Tibial nerve (tissue), 4 donors: ENCODE measurements around the gene MIPEP. TPM values are rescaled to one million over a fixed set of nuclear protein-coding genes. Genes with fewer than 3 reads are reported as not detected.

Experiments
- DNase-seq, 2 donors: peaks; one replicate each; pipeline ENCODE4 v3.0.0-alpha.2; 2019; ENCODE audit warnings: low spot score in 2 of 2
- H3K27ac ChIP-seq, 4 donors: fragments of 200-600 bp; sonication (generic) in 3 of 4; one replicate each; pipeline ENCODE4 v1.5.1; 2017 to 2019; ENCODE audit warnings: mild to moderate bottlenecking in 1 of 4
- H3K27me3 ChIP-seq, 2 donors: fragments of 200-600 bp; sonication (generic) in 1 of 2; one replicate each; pipeline versions ENCODE4 v1.5.1 to v1.6.0; 2017 to 2019
- H3K36me3 ChIP-seq, 3 donors: fragments of 200-600 bp; sonication (generic); one replicate each; pipeline ENCODE4 v1.5.1; 2018 to 2019
- H3K4me1 ChIP-seq, 4 donors: fragments of 200-600 bp; sonication (generic) in 3 of 4; one replicate each; pipeline ENCODE4 v1.5.1; 2017 to 2019
- H3K4me3 ChIP-seq, 4 donors: fragments of 200-600 bp; sonication (generic) in 3 of 4; one replicate each; pipeline ENCODE4 v1.5.1; 2017 to 2019; ENCODE audit warnings: mild to moderate bottlenecking in 1 of 4, moderate library complexity in 1 of 4
- H3K9me3 ChIP-seq, 4 donors: fragments of 200-600 bp; sonication (generic) in 3 of 4; one replicate each; pipeline ENCODE4 v1.5.1; 2017 to 2019
- EP300 ChIP-seq, 2 donors: sonication (generic); formaldehyde crosslinking; IDR thresholded peaks; one replicate each; pipeline ENCODE4 v1.6.1; 2017; ENCODE audit warnings: antibody characterized with exemption in 2 of 2, mild to moderate bottlenecking in 1 of 2
- POLR2A ChIP-seq, 2 donors: fragments of 450-650 bp; IDR thresholded peaks; one replicate each; pipeline ENCODE4 v1.6.1; 2017; ENCODE audit warnings: antibody characterized with exemption in 2 of 2, mild to moderate bottlenecking in 2 of 2, moderate library complexity in 2 of 2
- WGBS, 2 donors: methylation state at CpG; one replicate each; pipeline ENCODE4 v1.1.5; 2018; 5-methylcytosine and 5-hydroxymethylcytosine counted together
- total RNA-seq, 4 donors: library from RNA; depleted of rRNA; stranded (reverse); fragments of >200 nt; gene quantifications; one replicate each; pipeline ENCODE4 v1.1.0, GENCODE V29; 2016
- TF ChIP-seq, protein P1 (sequence below), 5 experiments: fragments of 200-600 bp in 3 of 5; fragments of 450-650 bp in 2 of 5; sonication (generic) in 3 of 5; IDR thresholded peaks; one replicate each; pipeline ENCODE4 v1.5.1; 2016 to 2019; ENCODE audit warnings: antibody characterized with exemption in 5 of 5, mild to moderate bottlenecking in 3 of 5, moderate library complexity in 2 of 5

Gene MIPEP
- total RNA-seq, 4 donors from 2014 or later, result 8.4 to 25.8 (median 16.4) TPM

DNA sequence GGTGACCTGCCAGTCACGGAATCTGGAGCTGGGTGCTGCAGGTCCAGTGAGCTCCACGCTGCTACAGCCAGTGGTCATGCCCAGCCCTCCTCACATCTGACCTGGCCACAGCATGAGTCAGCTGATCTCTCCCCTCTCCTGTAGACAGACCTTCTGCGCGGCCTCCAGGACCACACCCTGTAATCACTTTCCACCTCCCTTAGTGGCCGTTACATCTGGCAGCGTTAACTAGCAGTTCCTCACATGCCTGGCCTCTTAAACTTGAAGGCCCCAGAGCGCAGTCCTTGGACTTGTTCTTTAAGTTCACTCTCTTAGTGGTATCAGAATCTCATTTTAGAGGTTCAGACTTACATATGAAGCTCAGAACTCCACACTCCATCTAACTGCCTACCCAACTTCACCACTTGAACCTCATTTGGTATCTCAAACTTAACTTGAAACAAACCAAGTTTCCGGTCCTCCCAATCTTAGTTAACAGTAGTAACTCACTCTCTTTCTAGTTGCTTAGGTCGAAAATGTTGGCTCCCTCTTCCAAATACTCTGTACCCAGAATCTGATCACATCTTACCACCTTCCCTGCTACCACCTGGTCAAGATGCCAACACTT lies 22.7 kb downstream of the MIPEP start:
- Histone ChIP-seq H3K4me1 (peaks cover 0 to 12% (median 0%) of the 10 kb centered on the region in 4 donors), H3K9me3 (no peaks in the 10 kb centered on the region), H3K36me3 (peaks cover 0 to 18% (median 0%) of the 10 kb centered on the region in 3 donors), H3K27ac (no peak overlapping the region), H3K4me3 (no peak overlapping the region), H3K27me3 (no peaks in the 10 kb centered on the region)
- DNase-seq, result no peak
- WGBS, 2 donors, result 68 to 85% methylated on average over 9 of the region's 9 CpGs
- TF ChIP-seq POLR2A (IDR thresholded peaks at IDR 0.05) (no peak), EP300 (IDR thresholded peaks at IDR 0.05) (no peak)
- TF ChIP-seq, protein P1, sequence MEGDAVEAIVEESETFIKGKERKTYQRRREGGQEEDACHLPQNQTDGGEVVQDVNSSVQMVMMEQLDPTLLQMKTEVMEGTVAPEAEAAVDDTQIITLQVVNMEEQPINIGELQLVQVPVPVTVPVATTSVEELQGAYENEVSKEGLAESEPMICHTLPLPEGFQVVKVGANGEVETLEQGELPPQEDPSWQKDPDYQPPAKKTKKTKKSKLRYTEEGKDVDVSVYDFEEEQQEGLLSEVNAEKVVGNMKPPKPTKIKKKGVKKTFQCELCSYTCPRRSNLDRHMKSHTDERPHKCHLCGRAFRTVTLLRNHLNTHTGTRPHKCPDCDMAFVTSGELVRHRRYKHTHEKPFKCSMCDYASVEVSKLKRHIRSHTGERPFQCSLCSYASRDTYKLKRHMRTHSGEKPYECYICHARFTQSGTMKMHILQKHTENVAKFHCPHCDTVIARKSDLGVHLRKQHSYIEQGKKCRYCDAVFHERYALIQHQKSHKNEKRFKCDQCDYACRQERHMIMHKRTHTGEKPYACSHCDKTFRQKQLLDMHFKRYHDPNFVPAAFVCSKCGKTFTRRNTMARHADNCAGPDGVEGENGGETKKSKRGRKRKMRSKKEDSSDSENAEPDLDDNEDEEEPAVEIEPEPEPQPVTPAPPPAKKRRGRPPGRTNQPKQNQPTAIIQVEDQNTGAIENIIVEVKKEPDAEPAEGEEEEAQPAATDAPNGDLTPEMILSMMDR (IDR thresholded peaks at IDR 0.05), result no peak

DNA sequence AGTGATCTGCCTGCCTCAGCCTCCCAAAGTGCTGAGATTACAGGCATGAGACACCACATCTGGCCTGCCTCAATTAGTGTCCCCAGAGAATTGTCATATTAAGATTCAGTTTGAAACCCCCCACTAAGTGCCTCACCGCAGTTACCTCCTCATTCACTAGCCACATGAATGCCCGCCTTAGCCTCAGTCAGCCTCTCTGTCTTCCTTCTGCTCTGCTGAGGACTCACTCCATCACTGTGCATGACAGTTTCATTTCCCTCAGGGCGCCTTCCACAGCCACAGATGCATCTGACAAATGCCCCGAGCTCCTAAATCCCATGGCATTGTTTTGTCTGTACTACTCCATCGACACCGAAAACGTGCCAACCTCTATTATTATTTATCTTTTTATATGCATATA lies 23.3 kb downstream of the MIPEP start:
- Histone ChIP-seq H3K27me3 (no peaks in the 10 kb centered on the region), H3K27ac (no peak overlapping the region), H3K4me3 (no peak overlapping the region), H3K9me3 (no peaks in the 10 kb centered on the region), H3K36me3 (peaks cover 0 to 19% (median 0%) of the 10 kb centered on the region in 3 donors), H3K4me1 (peaks cover 0 to 6% (median 0%) of the 10 kb centered on the region in 4 donors)
- no peak for TF ChIP-seq POLR2A (IDR thresholded peaks at IDR 0.05)
- TF ChIP-seq EP300 (IDR thresholded peaks at IDR 0.05), result no peak
- TF ChIP-seq, protein P1 (IDR thresholded peaks at IDR 0.05), result no peak
- 87 to 90% methylated on average over 7 of the region's 7 CpGs for WGBS, 2 donors
- no peak for DNase-seq

DNA sequence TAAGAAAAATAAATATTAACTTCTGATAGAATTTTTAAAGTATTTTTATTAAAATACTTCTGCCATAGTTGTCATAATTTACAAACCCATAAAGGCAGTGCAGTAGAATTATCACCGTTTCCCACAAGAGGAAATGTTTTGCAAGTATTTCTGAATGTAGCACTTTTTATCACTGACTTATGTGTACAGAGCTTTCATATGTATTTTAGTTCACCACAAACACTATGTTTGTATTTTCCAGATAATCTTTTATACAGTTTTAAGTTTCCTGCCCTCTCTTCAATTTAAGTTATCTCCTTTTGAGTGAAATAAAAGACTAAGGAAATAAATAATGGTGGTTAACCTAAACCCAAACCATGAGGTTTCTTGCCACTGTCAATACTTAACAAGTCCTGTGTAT lies 24.2 kb downstream of the MIPEP start:
- no peak overlapping the region for H3K4me3 ChIP-seq
- H3K27ac ChIP-seq, result no peak overlapping the region
- no peak for DNase-seq
- 55 to 67% methylated on average over 1 of the region's 1 CpG for WGBS, 2 donors
- no peaks in the 10 kb centered on the region for H3K9me3 ChIP-seq
- H3K27me3 ChIP-seq, result no peaks in the 10 kb centered on the region
- peaks cover 0 to 26% (median 0%) of the 10 kb centered on the region in 3 donors for H3K36me3 ChIP-seq
- no peaks in the 10 kb centered on the region for H3K4me1 ChIP-seq
- TF ChIP-seq EP300 (IDR thresholded peaks at IDR 0.05) (no peak), POLR2A (IDR thresholded peaks at IDR 0.05) (no peak)
- TF ChIP-seq, protein P1 (IDR thresholded peaks at IDR 0.05), result no peak

- H3K36me3 ChIP-seq, result peaks cover 0 to 32% (median 0%) of the 10 kb centered on the region in 3 donors
- H3K27ac ChIP-seq, result no peak overlapping the region
- TF ChIP-seq EP300 (IDR thresholded peaks at IDR 0.05) (no peak), POLR2A (IDR thresholded peaks at IDR 0.05) (no peak)
- TF ChIP-seq, protein P1 (IDR thresholded peaks at IDR 0.05), result no peak
- no peak for DNase-seq
- WGBS, 2 donors, result 86 to 91% methylated on average over 2 of the region's 2 CpGs
- no peaks in the 10 kb centered on the region for H3K4me1 ChIP-seq
- no peaks in the 10 kb centered on the region for H3K9me3 ChIP-seq
- no peak overlapping the region for H3K4me3 ChIP-seq
- no peaks in the 10 kb centered on the region for H3K27me3 ChIP-seq
Observed at GRCh38 chr13:23861310-23861709, 27.9 kb downstream of the MIPEP start.

DNA sequence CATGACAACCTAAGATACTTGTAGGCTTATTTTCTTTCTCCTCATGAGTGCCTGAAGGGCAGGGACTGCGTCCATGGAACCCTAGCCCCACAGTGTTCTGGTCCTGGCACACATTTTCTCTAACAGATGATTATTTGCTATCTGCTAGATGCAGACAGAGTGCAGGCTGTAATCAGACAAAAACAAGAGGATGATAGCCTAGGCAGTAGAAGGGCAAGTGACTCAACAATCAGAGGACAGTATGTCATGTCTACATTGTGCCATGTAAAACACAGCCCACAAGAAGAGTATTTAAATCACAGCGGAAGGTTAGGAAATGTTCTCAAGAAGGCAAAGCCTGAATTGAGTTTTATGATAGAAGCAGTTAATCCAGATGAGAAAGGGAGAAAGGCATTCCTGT lies 29.3 kb downstream of the MIPEP start:
- Histone ChIP-seq H3K27ac (no peak overlapping the region), H3K4me1 (no peaks in the 10 kb centered on the region), H3K4me3 (no peak overlapping the region), H3K36me3 (peaks cover 0 to 32% (median 0%) of the 10 kb centered on the region in 3 donors), H3K27me3 (no peaks in the 10 kb centered on the region), H3K9me3 (no peaks in the 10 kb centered on the region)
- DNase-seq, result no peak
- WGBS, 2 donors, result 94 to 98% methylated on average over 2 of the region's 2 CpGs
- TF ChIP-seq, protein P1 (IDR thresholded peaks at IDR 0.05), result no peak
- TF ChIP-seq EP300 (IDR thresholded peaks at IDR 0.05) (no peak), POLR2A (IDR thresholded peaks at IDR 0.05) (no peak)
